K562 (cell line): ENCODE measurements around the gene IZUMO4. TPM values are rescaled to one million over a fixed set of nuclear protein-coding genes. Genes with fewer than 3 reads are reported as not detected.
A peak's percentile ranks its signal among the peaks of the same experiment; 100 is the strongest.

Source experiments
- BMI1 ChIP-seq: fragments of 150-350 bp; IDR thresholded peaks from 2 replicates; pipeline ENCODE4 v1.6.1; 2014; ENCODE audit warnings: low read length
- CBX1 ChIP-seq: sonication (generic); IDR thresholded peaks from 2 replicates; pipeline ENCODE4 v1.6.1; 2016; ENCODE audit warnings: antibody characterized with exemption, low read depth, mild to moderate bottlenecking
- HNRNPH1 ChIP-seq: fragments of 200-400 bp; formaldehyde crosslinking; optimal IDR thresholded peaks from 2 replicates; pipeline ENCODE3; 2017; ENCODE audit warnings: low read depth, mild to moderate bottlenecking, low read length, moderate library complexity
- KAT8 ChIP-seq: fragments of 450-650 bp; IDR thresholded peaks from 2 replicates; pipeline ENCODE4 v1.6.1; 2016; ENCODE audit warnings: low read depth, mild to moderate bottlenecking
- KLF13 ChIP-seq: fragments of 450-650 bp; IDR thresholded peaks from 2 replicates; pipeline ENCODE4 v1.6.1; 2016; ENCODE audit warnings: missing genetic modification characterization, low read depth, mild to moderate bottlenecking, missing compliant biosample characterization, moderate library complexity, borderline replicate concordance
- POLR2H ChIP-seq: IDR thresholded peaks from 2 replicates; pipeline ENCODE4 v1.6.1; 2016; ENCODE audit warnings: missing genetic modification characterization, low read depth, mild to moderate bottlenecking, control low read depth, missing compliant biosample characterization, moderate library complexity
- RB1 ChIP-seq: fragments of 450-650 bp; IDR thresholded peaks from 2 replicates; pipeline ENCODE4 v1.6.1; 2017; ENCODE audit warnings: low read depth, mild to moderate bottlenecking
- RFX1 ChIP-seq: fragments of 450-650 bp; IDR thresholded peaks from 2 replicates; pipeline ENCODE4 v1.6.1; 2016; ENCODE audit warnings: mild to moderate bottlenecking, moderate library complexity
- SMAD1 ChIP-seq: fragments of 150-350 bp; IDR thresholded peaks from 2 replicates; pipeline ENCODE4 v1.6.1; 2014; ENCODE audit warnings: low read length, low read depth; ENCODE audit not compliant: partially characterized antibody
- SMARCA5 ChIP-seq: fragments of 450-650 bp; IDR thresholded peaks from 2 replicates; pipeline ENCODE4 v1.6.1; 2016
- SP1 ChIP-seq: sonication (generic); formaldehyde crosslinking; IDR thresholded peaks from 2 replicates; pipeline ENCODE4 v1.8.1; 2022; ENCODE audit warnings: mild to moderate bottlenecking, missing genetic modification reagents
- TBP ChIP-seq: optimal IDR thresholded peaks from 2 replicates; pipeline ENCODE3; 2011; ENCODE audit warnings: low read depth, low read length, improper control_type of control experiment
- THRAP3 ChIP-seq: fragments of 450-650 bp; IDR thresholded peaks from 2 replicates; pipeline ENCODE4 v1.6.1; 2016; ENCODE audit warnings: mild to moderate bottlenecking, inconsistent platforms, borderline replicate concordance
- ZBTB17 ChIP-seq: fragments of 450-650 bp; formaldehyde crosslinking; IDR thresholded peaks from 2 replicates; pipeline ENCODE4 v1.4.0; 2020; ENCODE audit warnings: mild to moderate bottlenecking
- ZC3H4 ChIP-seq: sonication (generic); formaldehyde crosslinking; IDR thresholded peaks from 2 replicates; pipeline ENCODE4 v1.9.0; 2021; ENCODE audit warnings: missing genetic modification reagents, borderline replicate concordance
- polyA plus RNA-seq, 8 experiments: library from polyadenylated mRNA; depleted of rRNA in 4 of 8; stranded (reverse) in 5 of 8; unstranded in 3 of 8; fragments of >200 nt; fragmentation: Nextera tagmentation in 2 of 8; fragmentation: Illumina TruSeq in 1 of 8; extraction: Ambion mirVana in 2 of 8; extraction: Trizol in 1 of 8; gene quantifications; 2 replicates each; pipeline versions ENCODE4 v1.2.1 to v1.2.3, GENCODE V29; 2011 to 2014; ENCODE audit warnings: inconsistent platforms in 1 of 8, missing spikeins in 1 of 8
- total RNA-seq, 7 experiments: library from RNA; depleted of rRNA in 6 of 7; stranded (reverse); fragments of >200 nt in 6 of 7; fragmentation: Illumina TruSeq in 2 of 7; extraction: Trizol in 2 of 7; gene quantifications; 2 replicates each; pipeline versions ENCODE4 v1.2.1 to v1.2.3, GENCODE V29; 2011 to 2021; ENCODE audit warnings: low replicate concordance in 1 of 7
- TF ChIP-seq, protein P1 (sequence below): fragments of 250-450 bp; sonication (Bioruptor Pico); IDR thresholded peaks from 2 replicates; pipeline ENCODE4 v1.4.0; 2020
- TF ChIP-seq, protein P2 (sequence below): sonication (generic); formaldehyde crosslinking; IDR thresholded peaks from 2 replicates; pipeline ENCODE4 v1.8.0; 2022; ENCODE audit warnings: mild to moderate bottlenecking, missing genetic modification reagents
- TF ChIP-seq, protein P3 (sequence below), 2 experiments: fragments of 450-650 bp in 1 of 2; sonication (generic) in 1 of 2; formaldehyde crosslinking in 1 of 2; IDR thresholded peaks; 2 replicates each; pipeline versions ENCODE4 v1.7.1 to v1.9.0; 2016 to 2022; ENCODE audit warnings: inconsistent platforms in 1 of 2, mild to moderate bottlenecking in 1 of 2, missing genetic modification reagents in 1 of 2

Gene IZUMO4
- total and polyA plus RNA-seq, 9 of the 15 experiments (the other 6 are each of a cell fraction or from before 2014, with no cell fraction given) = 0.07 to 3.9 (median 1.2) TPM

DNA sequence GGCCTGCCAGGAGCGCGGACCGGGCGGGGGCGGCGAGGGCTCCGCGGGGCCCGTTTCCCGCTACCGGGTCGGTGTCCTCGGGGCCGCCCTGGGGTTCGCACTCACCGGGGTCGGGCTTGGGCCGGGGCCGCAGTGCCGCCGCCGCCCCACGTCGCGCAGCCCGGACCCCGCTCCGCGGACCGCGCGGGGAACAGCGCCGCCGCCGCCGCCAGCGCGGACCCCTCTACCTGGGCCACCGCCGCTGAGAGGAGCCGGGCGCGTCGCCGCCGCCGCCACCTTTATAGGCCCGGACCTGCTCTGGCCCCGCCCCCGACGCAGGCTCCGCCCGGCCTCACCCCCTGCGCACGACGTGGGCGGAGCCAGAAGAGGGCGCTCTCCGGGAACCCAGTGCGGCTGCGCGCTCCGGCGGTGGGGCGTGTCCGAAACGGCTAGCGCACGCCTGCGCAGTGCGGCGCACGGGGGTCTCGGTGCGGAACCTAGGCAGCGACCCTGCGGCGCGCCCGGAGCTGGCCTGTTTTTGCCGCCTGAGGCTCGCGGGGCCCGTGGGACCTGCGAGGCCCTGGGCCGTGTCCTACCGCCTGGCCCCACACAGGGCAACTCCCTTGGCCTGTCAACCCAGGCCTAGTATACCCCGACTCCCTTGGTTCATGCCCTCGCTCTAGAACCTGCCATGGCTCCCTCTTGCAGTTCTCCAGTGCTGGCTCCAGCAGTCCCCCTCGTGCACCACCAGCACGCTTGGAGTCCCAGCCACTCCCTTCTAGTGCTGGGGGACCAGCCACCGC lies 45.5 kb upstream of the IZUMO4 start, which contains the start of gene MKNK2 (continued):
- TF ChIP-seq, protein P1, sequence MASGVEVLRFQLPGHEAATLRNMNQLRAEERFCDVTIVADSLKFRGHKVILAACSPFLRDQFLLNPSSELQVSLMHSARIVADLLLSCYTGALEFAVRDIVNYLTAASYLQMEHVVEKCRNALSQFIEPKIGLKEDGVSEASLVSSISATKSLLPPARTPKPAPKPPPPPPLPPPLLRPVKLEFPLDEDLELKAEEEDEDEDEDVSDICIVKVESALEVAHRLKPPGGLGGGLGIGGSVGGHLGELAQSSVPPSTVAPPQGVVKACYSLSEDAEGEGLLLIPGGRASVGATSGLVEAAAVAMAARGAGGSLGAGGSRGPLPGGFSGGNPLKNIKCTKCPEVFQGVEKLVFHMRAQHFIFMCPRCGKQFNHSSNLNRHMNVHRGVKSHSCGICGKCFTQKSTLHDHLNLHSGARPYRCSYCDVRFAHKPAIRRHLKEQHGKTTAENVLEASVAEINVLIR (CRISPR knock-in tag) = no peak
- peak; percentile 92 for TF ChIP-seq SMAD1
- peak; percentile 76; the same call in 1 of the 2 replicates for TF ChIP-seq KLF13 (tag)
- no peak for TF ChIP-seq THRAP3
- TF ChIP-seq SMARCA5 = peak; percentile 97
- TF ChIP-seq, protein P2, sequence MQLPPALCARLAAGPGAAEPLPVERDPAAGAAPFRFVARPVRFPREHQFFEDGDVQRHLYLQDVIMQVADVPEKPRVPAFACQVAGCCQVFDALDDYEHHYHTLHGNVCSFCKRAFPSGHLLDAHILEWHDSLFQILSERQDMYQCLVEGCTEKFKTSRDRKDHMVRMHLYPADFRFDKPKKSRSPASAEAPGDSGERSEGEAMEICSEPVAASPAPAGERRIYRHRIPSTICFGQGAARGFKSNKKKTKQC (CRISPR knock-in tag) = 0 out of 2 replicates have a peak, but pooled peaks have one; percentile 49
- TF ChIP-seq ZBTB17 (CRISPR knock-in tag) = peak; percentile 49; the same call in 1 of the 2 replicates
- TF ChIP-seq, protein P3, sequence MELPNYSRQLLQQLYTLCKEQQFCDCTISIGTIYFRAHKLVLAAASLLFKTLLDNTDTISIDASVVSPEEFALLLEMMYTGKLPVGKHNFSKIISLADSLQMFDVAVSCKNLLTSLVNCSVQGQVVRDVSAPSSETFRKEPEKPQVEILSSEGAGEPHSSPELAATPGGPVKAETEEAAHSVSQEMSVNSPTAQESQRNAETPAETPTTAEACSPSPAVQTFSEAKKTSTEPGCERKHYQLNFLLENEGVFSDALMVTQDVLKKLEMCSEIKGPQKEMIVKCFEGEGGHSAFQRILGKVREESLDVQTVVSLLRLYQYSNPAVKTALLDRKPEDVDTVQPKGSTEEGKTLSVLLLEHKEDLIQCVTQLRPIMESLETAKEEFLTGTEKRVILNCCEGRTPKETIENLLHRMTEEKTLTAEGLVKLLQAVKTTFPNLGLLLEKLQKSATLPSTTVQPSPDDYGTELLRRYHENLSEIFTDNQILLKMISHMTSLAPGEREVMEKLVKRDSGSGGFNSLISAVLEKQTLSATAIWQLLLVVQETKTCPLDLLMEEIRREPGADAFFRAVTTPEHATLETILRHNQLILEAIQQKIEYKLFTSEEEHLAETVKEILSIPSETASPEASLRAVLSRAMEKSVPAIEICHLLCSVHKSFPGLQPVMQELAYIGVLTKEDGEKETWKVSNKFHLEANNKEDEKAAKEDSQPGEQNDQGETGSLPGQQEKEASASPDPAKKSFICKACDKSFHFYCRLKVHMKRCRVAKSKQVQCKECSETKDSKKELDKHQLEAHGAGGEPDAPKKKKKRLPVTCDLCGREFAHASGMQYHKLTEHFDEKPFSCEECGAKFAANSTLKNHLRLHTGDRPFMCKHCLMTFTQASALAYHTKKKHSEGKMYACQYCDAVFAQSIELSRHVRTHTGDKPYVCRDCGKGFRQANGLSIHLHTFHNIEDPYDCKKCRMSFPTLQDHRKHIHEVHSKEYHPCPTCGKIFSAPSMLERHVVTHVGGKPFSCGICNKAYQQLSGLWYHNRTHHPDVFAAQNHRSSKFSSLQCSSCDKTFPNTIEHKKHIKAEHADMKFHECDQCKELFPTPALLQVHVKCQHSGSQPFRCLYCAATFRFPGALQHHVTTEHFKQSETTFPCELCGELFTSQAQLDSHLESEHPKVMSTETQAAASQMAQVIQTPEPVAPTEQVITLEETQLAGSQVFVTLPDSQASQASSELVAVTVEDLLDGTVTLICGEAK (IDR thresholded peaks at IDR 0.05) = no peak
- TF ChIP-seq, protein P3 (CRISPR knock-in tag; IDR thresholded peaks at IDR 0.05) = no peak
- no peak for TF ChIP-seq HNRNPH1
- TF ChIP-seq KAT8 = no peak
- peak; percentile 96 for TF ChIP-seq RB1
- TF ChIP-seq BMI1 = no peak
- TF ChIP-seq ZC3H4 (CRISPR knock-in tag) = no peak
- TF ChIP-seq RFX1 = no peak
- peak; percentile 99 for TF ChIP-seq TBP
- peak; percentile 98 for TF ChIP-seq POLR2H (tag)
- TF ChIP-seq CBX1 = peak; percentile 84
- TF ChIP-seq SP1 (CRISPR knock-in tag) = peak; percentile 96
